ENCODE measurements around the gene ABCC1. TPM values are rescaled to one million over a fixed set of nuclear protein-coding genes. Genes with fewer than 3 reads are reported as not detected.

Gene ABCC1
- total RNA-seq, 2 donors from 2014 or later, result 22.0 to 22.2 TPM

DNA sequence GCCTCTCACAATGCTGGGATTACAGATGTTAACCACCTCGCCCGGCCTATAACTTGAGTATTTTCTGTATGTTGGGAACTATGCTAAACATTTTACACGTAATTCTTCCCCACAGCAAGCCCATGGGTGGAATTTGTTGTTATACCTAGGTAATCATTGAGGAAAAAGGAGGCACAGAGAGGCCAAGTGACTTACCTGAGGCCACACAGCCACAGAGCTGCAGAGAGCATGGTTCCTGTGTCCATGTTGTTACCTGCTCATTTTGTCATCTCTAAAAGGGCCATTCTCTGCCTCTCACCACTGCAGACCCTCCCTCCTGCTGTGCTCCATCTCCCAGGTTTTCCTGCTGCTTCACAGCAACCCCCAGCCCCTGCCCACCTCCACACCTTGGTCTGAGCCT, 135.5 kb downstream of the ABCC1 start:
- TF ChIP-seq, protein P1, sequence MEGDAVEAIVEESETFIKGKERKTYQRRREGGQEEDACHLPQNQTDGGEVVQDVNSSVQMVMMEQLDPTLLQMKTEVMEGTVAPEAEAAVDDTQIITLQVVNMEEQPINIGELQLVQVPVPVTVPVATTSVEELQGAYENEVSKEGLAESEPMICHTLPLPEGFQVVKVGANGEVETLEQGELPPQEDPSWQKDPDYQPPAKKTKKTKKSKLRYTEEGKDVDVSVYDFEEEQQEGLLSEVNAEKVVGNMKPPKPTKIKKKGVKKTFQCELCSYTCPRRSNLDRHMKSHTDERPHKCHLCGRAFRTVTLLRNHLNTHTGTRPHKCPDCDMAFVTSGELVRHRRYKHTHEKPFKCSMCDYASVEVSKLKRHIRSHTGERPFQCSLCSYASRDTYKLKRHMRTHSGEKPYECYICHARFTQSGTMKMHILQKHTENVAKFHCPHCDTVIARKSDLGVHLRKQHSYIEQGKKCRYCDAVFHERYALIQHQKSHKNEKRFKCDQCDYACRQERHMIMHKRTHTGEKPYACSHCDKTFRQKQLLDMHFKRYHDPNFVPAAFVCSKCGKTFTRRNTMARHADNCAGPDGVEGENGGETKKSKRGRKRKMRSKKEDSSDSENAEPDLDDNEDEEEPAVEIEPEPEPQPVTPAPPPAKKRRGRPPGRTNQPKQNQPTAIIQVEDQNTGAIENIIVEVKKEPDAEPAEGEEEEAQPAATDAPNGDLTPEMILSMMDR (IDR thresholded peaks at IDR 0.05), result no peak
- H3K9ac ChIP-seq (ENCODE audit: low read depth in 2 of 2, low read length in 2 of 2), result no peak overlapping the region
- H3K4me1 ChIP-seq, result no peaks in the 10 kb centered on the region
- no peak overlapping the region for H3K4me3 ChIP-seq
- no peaks in the 10 kb centered on the region for H3K27me3 ChIP-seq
- no peak overlapping the region for H3K27ac ChIP-seq
- no peaks in the 10 kb centered on the region for H3K9me3 ChIP-seq
- H3K36me3 ChIP-seq, result peaks cover 9% of the 10 kb centered on the region
- no peak for DNase-seq
- intact Hi-C loops (cut with DNase I), result no loop called here

DNA sequence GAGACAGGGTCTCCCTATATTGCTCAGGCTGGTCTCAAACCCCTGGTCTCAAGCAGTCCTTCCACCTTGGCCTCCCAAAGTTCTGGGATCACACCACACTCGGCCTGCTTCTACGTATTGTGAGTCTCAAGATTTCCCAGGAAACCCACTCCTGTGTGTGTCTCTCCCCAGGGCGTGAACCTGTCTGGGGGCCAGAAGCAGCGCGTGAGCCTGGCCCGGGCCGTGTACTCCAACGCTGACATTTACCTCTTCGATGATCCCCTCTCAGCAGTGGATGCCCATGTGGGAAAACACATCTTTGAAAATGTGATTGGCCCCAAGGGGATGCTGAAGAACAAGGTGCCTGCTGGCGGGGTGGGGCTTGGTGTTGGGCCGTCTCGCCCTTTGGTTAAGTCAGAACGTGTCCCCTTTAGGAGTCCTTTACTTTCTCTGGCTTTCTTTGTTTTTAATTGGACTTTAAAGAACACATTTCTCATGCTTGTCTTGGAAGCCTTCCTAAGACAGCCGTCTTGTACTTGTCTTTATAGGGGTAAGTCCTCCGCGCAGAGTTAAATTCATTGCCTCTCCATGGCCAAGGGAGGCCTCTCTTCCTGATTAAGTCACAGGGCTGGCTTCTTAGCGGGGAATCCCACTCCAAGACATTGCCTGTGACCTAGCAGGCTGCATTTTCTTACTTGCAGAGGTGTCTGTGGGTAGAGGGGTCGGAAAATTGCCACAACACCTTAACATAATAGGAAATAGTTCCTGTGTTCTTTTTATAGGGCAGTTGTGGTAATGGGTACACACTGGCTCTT, 137.4 kb downstream of the ABCC1 start:
- Histone ChIP-seq H3K27ac (no peak overlapping the region), H3K4me1 (no peaks in the 10 kb centered on the region), H3K27me3 (no peaks in the 10 kb centered on the region), H3K4me3 (no peak overlapping the region), H3K9me3 (no peaks in the 10 kb centered on the region), H3K9ac (ENCODE audit: low read depth in 2 of 2, low read length in 2 of 2) (no peak overlapping the region), H3K36me3 (peaks cover 9% of the 10 kb centered on the region)
- DNase-seq, result no peak
- intact Hi-C loops (cut with DNase I), result no loop called here
- TF ChIP-seq, protein P1 (IDR thresholded peaks at IDR 0.05), result no peak

DNA sequence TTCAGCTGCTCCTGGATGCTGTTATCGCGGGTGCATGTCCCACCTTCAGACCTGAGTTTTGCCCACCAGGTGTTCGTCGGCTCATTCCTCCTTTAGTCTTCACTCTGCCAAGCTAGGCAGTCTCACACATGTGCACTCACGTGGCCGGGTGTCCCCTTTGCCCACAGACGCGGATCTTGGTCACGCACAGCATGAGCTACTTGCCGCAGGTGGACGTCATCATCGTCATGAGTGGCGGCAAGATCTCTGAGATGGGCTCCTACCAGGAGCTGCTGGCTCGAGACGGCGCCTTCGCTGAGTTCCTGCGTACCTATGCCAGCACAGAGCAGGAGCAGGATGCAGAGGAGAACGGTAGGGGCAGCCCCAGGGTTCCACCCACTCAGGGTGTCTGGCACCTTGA, 140.8 kb downstream of the ABCC1 start:
- Histone ChIP-seq H3K27me3 (no peaks in the 10 kb centered on the region), H3K9me3 (no peaks in the 10 kb centered on the region), H3K4me1 (no peaks in the 10 kb centered on the region), H3K9ac (ENCODE audit: low read depth in 2 of 2, low read length in 2 of 2) (no peak overlapping the region), H3K27ac (no peak overlapping the region), H3K4me3 (no peak overlapping the region), H3K36me3 (no peaks in the 10 kb centered on the region)
- TF ChIP-seq, protein P1 (IDR thresholded peaks at IDR 0.05), result no peak
- intact Hi-C loops (cut with DNase I), result no loop called here
- DNase-seq, result no peak

DNA sequence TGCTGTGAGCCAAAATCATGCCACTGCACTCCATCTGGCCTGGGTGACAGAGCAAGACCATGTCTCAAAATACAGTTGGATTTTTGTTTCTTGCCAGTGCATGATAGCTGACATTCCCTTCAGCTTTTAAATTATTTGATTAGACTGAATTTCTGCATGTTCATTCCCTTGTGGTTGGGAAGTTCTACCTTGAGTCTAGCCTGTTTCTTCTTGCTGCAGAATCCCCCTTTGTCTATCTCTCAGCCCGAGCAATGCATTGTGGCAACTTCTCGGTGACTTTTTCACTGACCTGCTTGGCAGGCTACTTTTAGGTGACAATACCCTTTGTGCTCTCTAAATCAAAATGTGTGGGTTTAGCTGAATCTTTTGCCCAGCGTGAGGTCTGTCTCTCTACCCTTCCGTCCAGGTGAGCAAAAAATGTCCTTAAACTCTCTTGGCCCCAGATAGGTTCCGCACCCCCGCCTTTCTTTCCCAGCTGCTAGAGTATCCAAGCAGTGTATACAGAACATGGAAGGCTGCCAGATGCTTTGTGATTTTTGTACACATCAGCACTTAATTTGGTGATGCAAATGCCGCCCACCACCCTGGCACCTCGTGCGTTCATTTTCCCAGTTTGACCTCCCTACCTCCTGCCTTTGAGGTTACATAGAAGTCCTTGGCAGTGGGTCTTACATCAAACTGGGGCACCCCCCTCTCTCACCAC, 143.7 kb downstream of the ABCC1 start:
- H3K9ac ChIP-seq (ENCODE audit: low read depth in 2 of 2, low read length in 2 of 2), result no peak overlapping the region

DNA sequence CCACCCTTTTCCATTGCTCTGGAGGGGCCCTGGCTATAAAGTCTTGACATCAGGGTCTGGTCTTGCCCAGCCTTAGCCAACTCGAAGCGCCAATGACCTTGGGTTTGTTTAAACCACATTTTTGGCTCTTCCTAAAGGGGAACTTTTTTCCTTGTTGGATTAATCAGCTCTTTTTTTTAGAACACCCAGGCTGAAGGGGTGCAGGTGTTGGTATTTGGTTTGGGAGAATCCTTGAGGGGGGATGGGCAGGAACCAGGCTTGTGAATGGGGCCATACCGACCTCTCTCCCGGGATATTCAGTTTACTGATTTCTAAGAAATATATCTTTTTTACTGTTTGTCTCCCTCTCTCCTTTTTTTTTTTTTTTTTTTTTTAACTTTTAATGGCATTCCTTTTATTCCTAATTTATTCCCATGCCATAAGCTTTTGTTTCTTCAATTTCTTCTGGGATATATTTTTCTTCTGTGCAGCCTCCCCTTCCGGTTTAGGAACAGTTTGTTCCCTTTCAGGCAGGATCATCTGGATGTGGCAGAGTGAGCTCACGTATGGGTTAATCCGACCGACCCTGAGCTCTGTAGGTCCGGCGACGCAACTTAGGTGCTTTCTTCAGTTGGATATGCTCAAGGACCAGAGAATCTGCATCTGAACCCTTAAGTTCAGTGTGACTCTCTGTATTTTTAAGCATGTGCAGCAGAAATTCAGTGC, 144.4 kb downstream of the ABCC1 start:
- Histone ChIP-seq H3K4me1 (no peaks in the 10 kb centered on the region), H3K9me3 (no peaks in the 10 kb centered on the region), H3K36me3 (no peaks in the 10 kb centered on the region), H3K27ac (no peak overlapping the region), H3K27me3 (no peaks in the 10 kb centered on the region), H3K4me3 (no peak overlapping the region), H3K9ac (ENCODE audit: low read depth in 2 of 2, low read length in 2 of 2) (no peak overlapping the region)
- no peak for DNase-seq
- TF ChIP-seq, protein P1 (IDR thresholded peaks at IDR 0.05), result no peak
- intact Hi-C loops (cut with DNase I), result no loop called here

More for the DNA sequence above, 143.7 kb downstream of the ABCC1 start:
- Histone ChIP-seq H3K36me3 (no peaks in the 10 kb centered on the region), H3K27me3 (no peaks in the 10 kb centered on the region), H3K27ac (no peak overlapping the region), H3K4me1 (no peaks in the 10 kb centered on the region), H3K4me3 (no peak overlapping the region), H3K9me3 (no peaks in the 10 kb centered on the region)
- TF ChIP-seq, protein P1 (IDR thresholded peaks at IDR 0.05), result no peak
- intact Hi-C loops (cut with DNase I), result no loop called here
- DNase-seq, result no peak

Measured in colonic mucosa (tissue), 4 donors.